Activated T-helper 9 cell treated with anti-CD3 and anti-CD28 coated beads, Interleukin-2, amount 50 U/mL, for 16 hours (primary cell): ENCODE measurements around the gene STX3.
"Not testable (repeated sequence)": the region's sequence is repeated elsewhere in the genome, so short reads cannot be mapped to it uniquely, and the experiment has no call there.

Experiments used
- DNase-seq: peaks from one replicate; pipeline ENCODE4 v3.0.0-alpha.2; 2020; ENCODE audit warnings: low read depth

Gene STX3

DNA sequence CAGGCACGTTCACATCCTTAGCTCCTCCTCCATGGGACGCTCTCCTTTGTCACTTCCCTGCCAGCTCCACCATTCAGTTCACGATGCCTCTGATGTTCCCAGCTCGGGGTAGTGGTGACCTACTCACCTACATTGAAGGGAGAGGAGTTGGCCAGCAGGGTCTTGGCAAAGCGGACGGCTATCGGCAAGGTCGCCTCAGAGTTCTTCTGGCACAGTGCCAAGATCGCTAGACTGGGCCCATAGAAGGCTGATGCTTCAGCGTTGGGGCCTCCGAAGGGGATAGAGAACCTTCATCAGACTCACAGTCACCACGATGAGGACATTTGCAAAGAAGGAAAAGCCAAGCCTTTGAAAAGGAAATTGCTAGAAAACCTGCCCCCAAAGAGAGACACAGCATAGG lies 87.1 kb downstream of the STX3 start:
- DNase-seq = no peak

DNA sequence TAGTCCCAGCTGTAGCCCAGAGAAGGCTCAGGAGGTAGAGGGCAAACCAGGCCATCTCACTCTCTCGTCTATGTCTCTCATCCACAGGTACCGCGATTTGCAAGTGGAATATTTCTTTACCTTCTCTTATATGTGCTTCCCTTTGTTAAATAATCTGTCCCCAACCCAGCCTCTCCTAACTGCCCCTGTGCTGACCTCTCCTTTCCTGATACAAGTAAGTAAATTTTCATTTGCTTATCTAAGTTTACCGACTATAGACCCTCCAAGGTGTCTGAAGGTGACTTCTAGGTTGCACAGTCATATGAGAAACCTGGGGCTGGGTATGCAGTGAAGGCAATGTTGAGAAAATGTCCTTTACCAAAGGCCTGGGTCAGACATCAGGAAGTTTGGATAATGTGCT lies 90.2 kb downstream of the STX3 start, which contains the start of gene CBLIF:
CBLIF (minus strand) TSS at position 101 of the 400 bp plus-strand sequence; CDS start at position 55, 46 bp downstream.
- DNase-seq = no peak

- no peak for DNase-seq
These were observed 91.4 kb downstream of the STX3 start for GRCh38 chr11:59846556-59846955.

GRCh38 chr11:59847626-59848025 lies 92.5 kb downstream of the STX3 start:
- no peak for DNase-seq

- DNase-seq = not testable (repeated sequence)
These were observed 93.3 kb downstream of the STX3 start for GRCh38 chr11:59848439-59848838.

GRCh38 chr11:59849129-59849528 lies 94.0 kb downstream of the STX3 start:
- no peak for DNase-seq

GRCh38 chr11:59849551-59849950 lies 94.4 kb downstream of the STX3 start:
- not testable (repeated sequence) for DNase-seq

- DNase-seq = not testable (repeated sequence)
These were observed 96.2 kb downstream of the STX3 start for GRCh38 chr11:59851416-59851815.

GRCh38 chr11:59854871-59855270 lies 99.7 kb downstream of the STX3 start:
- no peak for DNase-seq
